Measurements from ENCODE around the gene CARMIL1.

DNA sequence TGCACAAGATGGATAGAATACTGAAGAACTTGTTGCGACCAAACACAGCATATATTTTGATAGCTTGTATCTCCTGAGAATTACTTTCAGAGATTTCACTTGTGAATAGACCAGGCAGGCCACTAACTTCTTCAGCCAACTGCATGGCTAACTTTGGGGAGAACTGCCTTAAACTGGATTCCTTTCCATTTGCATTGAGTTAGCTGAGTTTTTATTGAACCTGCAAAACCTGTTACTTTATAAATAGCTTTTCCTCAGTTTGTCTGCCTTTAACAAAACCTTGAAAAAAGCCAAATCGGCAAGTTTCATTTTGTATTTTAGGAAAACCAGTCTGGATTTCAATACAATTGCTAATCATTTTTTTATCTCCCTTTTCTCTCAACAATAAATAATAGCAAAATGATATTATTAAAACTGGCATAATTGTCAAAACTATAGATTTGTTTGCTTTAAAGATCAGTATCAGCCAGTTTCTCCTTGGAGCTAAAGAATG is 300.3 kb downstream of the CARMIL1 start:
- no peak for TF ChIP-seq RELA (IDR thresholded peaks at IDR 0.05; ENCODE audit: borderline replicate concordance, partially characterized antibody)
- no peak for TF ChIP-seq FOXM1 (IDR thresholded peaks at IDR 0.05; ENCODE audit: low read depth, low read length)
- TF ChIP-seq, protein P1, sequence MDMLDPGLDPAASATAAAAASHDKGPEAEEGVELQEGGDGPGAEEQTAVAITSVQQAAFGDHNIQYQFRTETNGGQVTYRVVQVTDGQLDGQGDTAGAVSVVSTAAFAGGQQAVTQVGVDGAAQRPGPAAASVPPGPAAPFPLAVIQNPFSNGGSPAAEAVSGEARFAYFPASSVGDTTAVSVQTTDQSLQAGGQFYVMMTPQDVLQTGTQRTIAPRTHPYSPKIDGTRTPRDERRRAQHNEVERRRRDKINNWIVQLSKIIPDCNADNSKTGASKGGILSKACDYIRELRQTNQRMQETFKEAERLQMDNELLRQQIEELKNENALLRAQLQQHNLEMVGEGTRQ (IDR thresholded peaks at IDR 0.05; ENCODE audit: borderline replicate concordance, low read depth, low read length) = no peak
- TF ChIP-seq, protein P2, sequence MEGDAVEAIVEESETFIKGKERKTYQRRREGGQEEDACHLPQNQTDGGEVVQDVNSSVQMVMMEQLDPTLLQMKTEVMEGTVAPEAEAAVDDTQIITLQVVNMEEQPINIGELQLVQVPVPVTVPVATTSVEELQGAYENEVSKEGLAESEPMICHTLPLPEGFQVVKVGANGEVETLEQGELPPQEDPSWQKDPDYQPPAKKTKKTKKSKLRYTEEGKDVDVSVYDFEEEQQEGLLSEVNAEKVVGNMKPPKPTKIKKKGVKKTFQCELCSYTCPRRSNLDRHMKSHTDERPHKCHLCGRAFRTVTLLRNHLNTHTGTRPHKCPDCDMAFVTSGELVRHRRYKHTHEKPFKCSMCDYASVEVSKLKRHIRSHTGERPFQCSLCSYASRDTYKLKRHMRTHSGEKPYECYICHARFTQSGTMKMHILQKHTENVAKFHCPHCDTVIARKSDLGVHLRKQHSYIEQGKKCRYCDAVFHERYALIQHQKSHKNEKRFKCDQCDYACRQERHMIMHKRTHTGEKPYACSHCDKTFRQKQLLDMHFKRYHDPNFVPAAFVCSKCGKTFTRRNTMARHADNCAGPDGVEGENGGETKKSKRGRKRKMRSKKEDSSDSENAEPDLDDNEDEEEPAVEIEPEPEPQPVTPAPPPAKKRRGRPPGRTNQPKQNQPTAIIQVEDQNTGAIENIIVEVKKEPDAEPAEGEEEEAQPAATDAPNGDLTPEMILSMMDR (IDR thresholded peaks at IDR 0.05 in 2 of 3, conservative IDR thresholded peaks at IDR 0.05 in 1 of 3; ENCODE audit: control insufficient read depth in 2 of 3, extremely low read depth in 1 of 3, insufficient read depth in 1 of 3, low read depth in 3 of 3, low read length in 3 of 3) = no peak
- TF ChIP-seq, protein P3, sequence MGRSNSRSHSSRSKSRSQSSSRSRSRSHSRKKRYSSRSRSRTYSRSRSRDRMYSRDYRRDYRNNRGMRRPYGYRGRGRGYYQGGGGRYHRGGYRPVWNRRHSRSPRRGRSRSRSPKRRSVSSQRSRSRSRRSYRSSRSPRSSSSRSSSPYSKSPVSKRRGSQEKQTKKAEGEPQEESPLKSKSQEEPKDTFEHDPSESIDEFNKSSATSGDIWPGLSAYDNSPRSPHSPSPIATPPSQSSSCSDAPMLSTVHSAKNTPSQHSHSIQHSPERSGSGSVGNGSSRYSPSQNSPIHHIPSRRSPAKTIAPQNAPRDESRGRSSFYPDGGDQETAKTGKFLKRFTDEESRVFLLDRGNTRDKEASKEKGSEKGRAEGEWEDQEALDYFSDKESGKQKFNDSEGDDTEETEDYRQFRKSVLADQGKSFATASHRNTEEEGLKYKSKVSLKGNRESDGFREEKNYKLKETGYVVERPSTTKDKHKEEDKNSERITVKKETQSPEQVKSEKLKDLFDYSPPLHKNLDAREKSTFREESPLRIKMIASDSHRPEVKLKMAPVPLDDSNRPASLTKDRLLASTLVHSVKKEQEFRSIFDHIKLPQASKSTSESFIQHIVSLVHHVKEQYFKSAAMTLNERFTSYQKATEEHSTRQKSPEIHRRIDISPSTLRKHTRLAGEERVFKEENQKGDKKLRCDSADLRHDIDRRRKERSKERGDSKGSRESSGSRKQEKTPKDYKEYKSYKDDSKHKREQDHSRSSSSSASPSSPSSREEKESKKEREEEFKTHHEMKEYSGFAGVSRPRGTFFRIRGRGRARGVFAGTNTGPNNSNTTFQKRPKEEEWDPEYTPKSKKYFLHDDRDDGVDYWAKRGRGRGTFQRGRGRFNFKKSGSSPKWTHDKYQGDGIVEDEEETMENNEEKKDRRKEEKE (IDR thresholded peaks at IDR 0.05) = no peak
- TF ChIP-seq FOXK2 (IDR thresholded peaks at IDR 0.05) = no peak
- no peak for TF ChIP-seq HCFC1 (IDR thresholded peaks at IDR 0.05; ENCODE audit: low read length)
- TF ChIP-seq, protein P4, sequence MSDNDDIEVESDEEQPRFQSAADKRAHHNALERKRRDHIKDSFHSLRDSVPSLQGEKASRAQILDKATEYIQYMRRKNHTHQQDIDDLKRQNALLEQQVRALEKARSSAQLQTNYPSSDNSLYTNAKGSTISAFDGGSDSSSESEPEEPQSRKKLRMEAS (IDR thresholded peaks at IDR 0.05; ENCODE audit: low read depth, low read length) = no peak
- TF ChIP-seq, protein P5, sequence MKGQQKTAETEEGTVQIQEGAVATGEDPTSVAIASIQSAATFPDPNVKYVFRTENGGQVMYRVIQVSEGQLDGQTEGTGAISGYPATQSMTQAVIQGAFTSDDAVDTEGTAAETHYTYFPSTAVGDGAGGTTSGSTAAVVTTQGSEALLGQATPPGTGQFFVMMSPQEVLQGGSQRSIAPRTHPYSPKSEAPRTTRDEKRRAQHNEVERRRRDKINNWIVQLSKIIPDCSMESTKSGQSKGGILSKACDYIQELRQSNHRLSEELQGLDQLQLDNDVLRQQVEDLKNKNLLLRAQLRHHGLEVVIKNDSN (IDR thresholded peaks at IDR 0.05; ENCODE audit: borderline replicate concordance, extremely low read length, insufficient read depth, low read depth, low read length) = no peak
- TF ChIP-seq POLR2A (IDR thresholded peaks at IDR 0.05; ENCODE audit: low read depth, low read length) = no peak
- TF ChIP-seq SUZ12 (IDR thresholded peaks at IDR 0.05; ENCODE audit: unreplicated experiment) = no peak
- TF ChIP-seq MYC (IDR thresholded peaks at IDR 0.05; ENCODE audit: insufficient read depth, insufficient read length, insufficient replicate concordance, low read length, severe bottlenecking) = no peak
